Measurements from ENCODE around the gene BCL2L13. TPM values are rescaled to one million over a fixed set of nuclear protein-coding genes. Genes with fewer than 3 reads are reported as not detected.
A peak's percentile ranks its signal among the peaks of the same experiment; 100 is the strongest.
"Not testable (repeated sequence)": the region's sequence is repeated elsewhere in the genome, so short reads cannot be mapped to it uniquely, and the experiment has no call there.

Gene BCL2L13
- total RNA-seq, 1 donor from 2014 or later, result 64.2 TPM

- no peak for DNase-seq (ENCODE audit: low read depth, low spot score)
Observed at GRCh38 chr22:17694193-17694592, 55.6 kb downstream of the BCL2L13 start.

GRCh38 chr22:17694752-17695151 lies 56.2 kb downstream of the BCL2L13 start:
- DNase-seq (ENCODE audit: low read depth, low spot score), result no peak

GRCh38 chr22:17695986-17696385 lies 57.4 kb downstream of the BCL2L13 start:
- DNase-seq (ENCODE audit: low read depth, low spot score), result no peak

GRCh38 chr22:17697196-17697595 lies 58.6 kb downstream of the BCL2L13 start:
- DNase-seq (ENCODE audit: low read depth, low spot score), result not testable (repeated sequence)

GRCh38 chr22:17698276-17698675 lies 59.7 kb downstream of the BCL2L13 start:
- DNase-seq (ENCODE audit: low read depth, low spot score), result not testable (repeated sequence)

- DNase-seq (ENCODE audit: low read depth, low spot score), result no peak
Observed at GRCh38 chr22:17698948-17699347, 60.4 kb downstream of the BCL2L13 start.

- no peak for DNase-seq (ENCODE audit: low read depth, low spot score)
Observed at GRCh38 chr22:17699696-17700340, 61.3 kb downstream of the BCL2L13 start.

GRCh38 chr22:17700778-17701177 lies 62.2 kb downstream of the BCL2L13 start:
- DNase-seq (ENCODE audit: low read depth, low spot score), result peak; percentile 20

GRCh38 chr22:17703811-17704210 lies 65.3 kb downstream of the BCL2L13 start:
- no peak for DNase-seq (ENCODE audit: low read depth, low spot score)

- DNase-seq (ENCODE audit: low read depth, low spot score), result no peak
Observed at GRCh38 chr22:17705546-17705945, 67.0 kb downstream of the BCL2L13 start.

GRCh38 chr22:17705951-17706900 lies 67.7 kb downstream of the BCL2L13 start:
- DNase-seq (ENCODE audit: low read depth, low spot score), result peak; percentile 69

- no peak for DNase-seq (ENCODE audit: low read depth, low spot score)
Observed at GRCh38 chr22:17706947-17707346, 68.4 kb downstream of the BCL2L13 start.

- peak; percentile 17 for DNase-seq (ENCODE audit: low read depth, low spot score)
Observed at GRCh38 chr22:17707526-17707925, 69.0 kb downstream of the BCL2L13 start.

GRCh38 chr22:17710023-17710422 lies 71.5 kb downstream of the BCL2L13 start:
- no peak for DNase-seq (ENCODE audit: low read depth, low spot score)

- no peak for DNase-seq (ENCODE audit: low read depth, low spot score)
Observed at GRCh38 chr22:17712441-17712840, 73.9 kb downstream of the BCL2L13 start.

GRCh38 chr22:17716529-17716928 lies 78.0 kb downstream of the BCL2L13 start:
- no peak for DNase-seq (ENCODE audit: low read depth, low spot score)

GRCh38 chr22:17717708-17718107 lies 79.2 kb downstream of the BCL2L13 start:
- DNase-seq (ENCODE audit: low read depth, low spot score), result no peak

GRCh38 chr22:17719911-17720310 lies 81.4 kb downstream of the BCL2L13 start:
- no peak for DNase-seq (ENCODE audit: low read depth, low spot score)

- no peak for DNase-seq (ENCODE audit: low read depth, low spot score)
Observed at GRCh38 chr22:17724241-17724640, 85.7 kb downstream of the BCL2L13 start.

- DNase-seq (ENCODE audit: low read depth, low spot score), result no peak
Observed at GRCh38 chr22:17724678-17725499, 86.3 kb downstream of the BCL2L13 start.

- DNase-seq (ENCODE audit: low read depth, low spot score), result no peak
Observed at GRCh38 chr22:17725500-17725796, 86.9 kb downstream of the BCL2L13 start.
